NOMO-1 treated with dmso at 0.1 percent for 144 hours (cell line): ENCODE measurements around the gene SCN5A.

Experiments
- DNase-seq: peaks from one replicate; lab custom pipeline; 2025; ENCODE audit not compliant: unreplicated experiment; lab: John Stamatoyannopoulos, UW

SCN5A gene

GRCh38 chr3:38545983-38546382 is 103.5 kb downstream of the SCN5A start:
- DNase-seq: no peak

DNA sequence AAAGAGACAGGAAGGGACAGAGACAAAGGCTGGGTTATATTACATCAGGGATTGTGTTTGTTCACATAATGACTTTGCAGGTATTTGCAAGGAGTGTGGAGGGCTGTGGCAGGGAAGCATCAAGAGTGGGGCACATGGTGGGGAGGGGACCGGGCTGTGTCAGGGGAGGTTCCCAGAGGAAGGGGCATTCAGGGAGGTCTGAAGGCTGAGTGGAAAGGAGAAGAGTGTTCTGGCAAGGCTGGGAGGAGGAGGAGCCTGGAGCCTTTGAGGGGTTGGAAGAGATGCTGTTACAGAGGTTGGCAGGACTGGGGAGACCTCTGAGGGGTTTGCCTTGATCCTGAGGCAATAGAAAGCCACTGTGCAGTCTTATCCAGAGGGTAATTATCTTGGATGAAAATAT is 103.9 kb downstream of the SCN5A start:
- DNase-seq: no peak

- DNase-seq: no peak
These were observed 104.6 kb downstream of the SCN5A start for GRCh38 chr3:38544926-38545325.

DNA sequence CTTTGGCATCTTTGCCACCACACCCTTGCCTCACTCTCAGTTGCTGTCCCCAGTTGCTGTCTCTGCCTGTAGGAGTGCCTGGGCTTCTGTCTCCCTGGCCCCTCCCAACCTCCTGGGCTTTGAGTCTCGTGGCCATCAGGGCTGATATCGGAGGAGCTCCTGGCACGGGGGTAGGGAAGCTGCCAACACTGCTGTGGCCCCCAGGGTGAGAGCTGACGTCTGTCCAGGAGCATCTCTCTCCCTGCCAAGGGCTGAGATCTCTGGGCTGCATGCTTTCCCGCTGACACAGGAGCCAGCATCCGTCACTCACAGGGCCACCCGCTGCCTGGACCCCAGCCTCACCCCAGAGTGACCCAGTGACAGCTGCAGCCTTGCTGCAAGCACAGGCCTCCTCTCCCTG is 105.9 kb downstream of the SCN5A start:
- no peak for DNase-seq

GRCh38 chr3:38542401-38543298 is 106.8 kb downstream of the SCN5A start:
- no peak for DNase-seq

DNA sequence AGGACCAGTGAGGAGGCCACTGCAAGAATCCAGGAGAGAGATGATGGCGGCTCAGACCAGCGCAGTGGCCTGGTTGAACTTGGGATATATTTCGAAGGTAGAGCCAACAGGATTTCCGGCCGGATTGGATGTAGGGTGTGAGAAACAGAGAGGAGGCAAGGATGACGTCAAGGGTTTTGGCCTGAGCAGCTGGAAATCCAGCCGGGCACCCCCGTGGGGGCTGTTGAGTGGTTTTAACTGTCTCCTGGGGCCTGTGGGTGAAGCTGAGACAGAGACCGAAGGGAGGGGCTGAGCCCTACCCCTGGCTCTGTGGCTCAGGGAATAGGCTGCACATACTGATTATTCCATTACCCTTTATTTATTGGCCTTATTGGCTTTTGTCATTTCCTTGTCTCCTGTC is 107.7 kb downstream of the SCN5A start:
- DNase-seq: no peak

DNA sequence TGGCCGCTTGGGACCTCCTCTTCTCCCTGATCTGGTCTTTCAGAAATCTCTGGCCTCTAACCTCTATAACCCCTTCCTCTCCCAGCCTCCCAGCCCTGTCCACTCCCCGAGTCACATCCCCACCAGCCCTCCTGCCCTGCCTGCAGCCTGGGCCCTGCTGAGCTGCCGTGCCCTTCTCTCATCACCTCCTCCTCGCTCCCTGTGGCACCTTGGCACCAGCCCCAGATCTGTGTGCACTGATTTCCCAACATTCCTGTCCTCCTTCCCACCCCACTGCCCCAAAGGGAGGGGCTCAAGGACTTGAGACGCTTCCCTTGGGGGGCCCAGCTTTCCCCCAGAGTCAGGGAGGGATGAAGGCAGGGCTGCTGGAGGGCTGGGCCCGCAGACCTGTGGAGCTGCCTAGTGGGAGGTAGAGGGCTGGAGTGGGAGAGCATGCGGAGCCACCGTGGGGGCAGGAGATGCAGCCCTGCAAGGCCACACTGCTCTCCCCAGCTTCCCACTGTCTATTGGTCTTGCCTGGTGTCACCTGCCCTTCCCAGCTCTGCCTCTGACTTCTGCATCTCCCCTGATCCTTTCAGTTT is 110.6 kb downstream of the SCN5A start:
- DNase-seq: no peak

GRCh38 chr3:38536671-38537070 is 112.8 kb downstream of the SCN5A start:
- DNase-seq: no peak

DNA sequence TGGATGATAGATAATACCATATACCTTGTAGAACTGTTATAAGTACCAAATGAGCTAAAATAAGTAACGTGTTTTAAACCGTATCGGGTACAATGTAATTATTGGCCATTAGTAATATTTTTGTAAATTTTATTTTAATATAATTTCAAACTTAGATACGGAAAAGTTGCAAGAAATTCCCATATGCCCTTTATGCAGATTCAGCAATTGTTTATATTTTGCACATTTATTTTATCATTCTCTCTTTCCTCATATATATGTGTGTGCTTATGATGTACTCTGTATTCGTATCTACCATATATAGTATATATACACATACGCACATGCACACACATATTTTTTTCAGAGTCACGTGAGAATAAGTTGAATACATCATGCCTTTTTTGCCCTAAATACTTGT is 114.9 kb downstream of the SCN5A start:
- DNase-seq: no peak

DNA sequence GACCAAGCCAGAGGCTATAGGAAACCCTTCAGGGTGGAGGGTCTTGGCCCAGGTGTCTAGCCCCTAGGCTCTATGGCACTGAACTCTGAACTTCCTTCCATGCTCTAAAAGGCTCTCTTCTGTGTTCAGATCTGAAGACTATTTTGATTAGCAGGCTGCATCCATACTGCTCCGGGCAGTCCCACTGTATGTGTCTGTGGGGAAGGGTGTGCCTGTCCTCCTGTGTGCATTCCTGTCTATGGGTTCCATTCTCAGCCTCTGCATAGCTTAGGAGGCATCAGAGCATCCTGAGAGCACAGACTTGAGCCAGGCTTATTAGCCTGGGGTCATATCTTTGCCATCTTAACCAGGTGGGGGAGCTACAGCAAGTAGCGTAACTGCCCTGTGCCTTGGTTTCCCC is 115.3 kb downstream of the SCN5A start:
- no peak for DNase-seq

- no peak for DNase-seq
These were observed 116.1 kb downstream of the SCN5A start for GRCh38 chr3:38533285-38533976.

DNA sequence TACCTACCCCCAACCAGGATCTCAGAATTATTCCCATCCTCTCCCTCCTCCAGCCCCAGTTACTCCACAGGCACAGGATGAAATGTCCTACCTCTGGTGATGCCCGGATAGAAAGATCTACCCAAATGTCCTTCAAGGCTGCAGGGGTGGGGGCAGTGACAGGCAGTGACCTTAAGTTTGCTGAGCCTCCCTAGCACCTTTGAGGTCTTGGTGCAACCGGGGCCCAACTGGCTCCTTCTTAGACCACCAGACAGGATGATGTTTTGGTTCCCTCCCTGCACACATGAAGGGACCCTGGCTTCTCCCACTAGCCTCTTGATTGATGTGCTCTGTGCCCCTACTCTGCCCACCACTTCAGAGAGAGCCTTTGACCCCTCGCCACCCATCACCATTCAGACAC is 117.0 kb downstream of the SCN5A start:
- no peak for DNase-seq

- no peak for DNase-seq
These were observed 121.0 kb downstream of the SCN5A start for GRCh38 chr3:38528457-38528856.

DNA sequence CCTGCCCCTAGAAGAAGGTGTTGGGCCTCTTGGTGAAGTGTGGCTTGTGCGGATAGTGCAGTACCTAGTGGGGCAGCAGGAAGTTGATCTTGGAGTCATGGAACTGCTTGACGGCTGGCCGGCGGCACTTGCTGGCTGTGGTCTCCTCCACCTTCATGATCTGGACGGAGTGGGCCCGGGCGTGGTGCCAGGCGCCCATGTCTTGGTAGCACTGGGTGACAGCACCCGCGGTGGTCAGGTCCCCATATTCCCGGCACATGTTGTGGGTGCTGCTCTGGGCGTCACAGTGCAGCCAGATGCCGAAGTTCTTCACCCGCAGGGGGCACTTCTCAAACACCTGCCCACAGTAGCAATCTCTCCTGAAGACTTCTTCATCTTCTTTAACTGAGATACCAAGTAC is 122.7 kb downstream of the SCN5A start:
- DNase-seq: no peak

DNA sequence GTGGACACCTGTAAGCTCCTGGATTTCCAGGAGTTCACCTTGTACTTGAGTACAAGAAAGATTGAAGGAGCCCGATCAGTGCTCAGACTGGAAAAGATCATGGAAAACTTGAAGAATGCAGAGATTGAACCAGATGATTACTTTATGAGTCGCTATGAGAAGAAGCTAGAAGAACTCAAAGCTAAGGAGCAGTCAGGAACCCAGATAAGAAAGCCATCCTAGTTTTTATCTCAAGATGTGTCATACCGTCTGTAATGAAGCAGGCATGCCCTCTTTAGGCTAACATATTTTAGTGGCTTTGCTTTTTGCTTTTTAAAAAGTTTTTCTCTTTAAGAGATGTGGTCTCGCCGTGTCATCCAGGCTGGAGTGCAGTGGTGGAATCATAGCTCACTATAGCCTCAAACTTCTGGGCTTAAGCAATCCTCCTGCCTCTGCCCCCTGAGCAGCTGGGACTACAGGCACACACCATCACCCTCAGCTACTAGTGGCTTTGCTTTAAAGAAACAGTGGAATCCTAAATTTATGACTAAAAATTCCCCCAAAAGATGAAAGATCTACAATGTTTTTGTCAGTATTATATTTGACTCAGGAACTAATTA is 125.2 kb downstream of the SCN5A start:
- DNase-seq: no peak

DNA sequence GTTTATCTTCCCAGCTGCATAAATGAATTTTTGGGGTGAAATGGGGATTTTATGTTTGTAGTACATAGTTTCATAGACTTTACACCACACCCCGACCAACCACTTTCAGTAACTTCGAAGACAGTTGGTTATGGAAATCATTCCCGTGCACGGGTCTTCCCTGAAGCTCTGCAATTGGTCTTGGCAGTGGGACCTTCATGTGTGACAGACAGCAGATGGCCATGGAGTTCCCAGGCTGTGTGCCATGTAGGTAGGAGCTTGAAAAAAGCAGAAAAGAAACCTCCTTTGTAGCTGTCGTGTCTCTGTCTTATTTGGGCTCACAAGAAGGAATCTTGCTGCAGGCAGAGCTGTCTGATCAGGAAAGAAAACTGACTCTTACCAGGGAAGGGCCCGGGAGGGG is 127.5 kb downstream of the SCN5A start:
- DNase-seq: no peak

DNA sequence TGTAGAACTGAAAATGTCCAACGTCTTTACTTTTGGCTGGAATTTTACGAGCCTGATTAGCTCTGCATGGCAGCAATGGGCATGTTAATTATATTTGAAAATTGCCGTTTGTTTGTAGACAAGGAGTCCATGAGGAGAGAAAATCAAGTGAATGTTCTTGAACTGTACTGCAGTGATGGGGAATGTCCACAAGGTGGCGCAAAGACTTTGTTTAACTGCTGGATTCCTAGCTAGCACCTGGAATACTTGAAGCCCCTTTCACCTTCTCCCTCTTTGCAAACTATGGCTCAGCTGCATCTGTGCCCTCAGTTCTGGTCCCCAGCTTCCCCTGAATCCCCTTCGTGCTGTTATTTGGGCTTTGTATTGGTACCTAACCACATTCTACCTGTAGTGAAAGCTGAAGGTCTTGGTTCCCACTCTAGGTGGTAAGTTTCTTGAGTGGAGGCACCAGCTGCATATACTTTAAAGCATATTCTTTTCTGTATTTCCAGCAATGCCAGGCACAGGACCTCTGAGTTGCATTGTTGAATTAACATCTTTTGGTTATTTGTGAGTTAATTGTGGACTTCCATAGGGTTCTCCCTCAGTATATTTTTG is 128.0 kb downstream of the SCN5A start:
- DNase-seq: no peak

GRCh38 chr3:38519651-38520050 is 129.8 kb downstream of the SCN5A start:
- no peak for DNase-seq

- no peak for DNase-seq
These were observed 130.5 kb downstream of the SCN5A start for GRCh38 chr3:38519000-38519399.

GRCh38 chr3:38516669-38517068 is 132.8 kb downstream of the SCN5A start:
- no peak for DNase-seq

DNA sequence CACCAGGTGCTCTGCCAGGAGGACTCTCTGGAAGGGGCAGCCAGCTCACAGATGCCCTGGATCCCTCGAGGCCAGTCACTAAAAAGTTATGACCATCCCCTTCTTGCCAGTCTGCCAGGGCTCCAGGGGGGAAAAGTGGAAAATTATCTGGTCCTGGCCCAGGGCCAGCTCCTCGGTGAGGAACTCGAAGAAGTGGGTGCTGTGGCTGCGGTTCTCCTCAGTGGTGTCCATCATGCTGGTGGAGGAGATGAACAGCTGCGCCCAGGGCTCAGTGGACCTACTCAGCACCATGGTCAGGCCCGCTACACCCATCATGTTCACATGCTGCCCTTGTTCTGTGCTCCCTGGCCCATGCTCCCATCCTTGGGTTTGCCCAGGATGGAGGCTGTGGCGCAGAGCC is 134.1 kb downstream of the SCN5A start:
- no peak for DNase-seq
